Gastroesophageal sphincter (tissue), 4 donors: ENCODE measurements around the gene HIVEP2. TPM values are rescaled to one million over a fixed set of nuclear protein-coding genes. Genes with fewer than 3 reads are reported as not detected.

ENCODE experiments used
- ATAC-seq: fragments of 150-250 bp; one replicate; pipeline ENCODE4 v1.9.1; 2016; ENCODE audit warnings: mild to moderate bottlenecking, moderate library complexity
- H3K27ac ChIP-seq, 4 donors: fragments of 200-600 bp; sonication (generic) in 3 of 4; 1 replicate in 3 of 4; 2 replicates in 1 of 4; pipeline ENCODE4 v1.5.1; 2016 to 2019
- H3K27me3 ChIP-seq: fragments of 200-600 bp; sonication (generic); one replicate; pipeline ENCODE4 v1.5.1; 2019
- H3K36me3 ChIP-seq, 2 donors: fragments of 200-600 bp; sonication (generic); one replicate each; pipeline ENCODE4 v1.5.1; 2019; ENCODE audit warnings: control low read depth in 1 of 2
- H3K4me1 ChIP-seq, 3 donors: fragments of 200-600 bp; sonication (generic); 1 replicate in 2 of 3; 2 replicates in 1 of 3; pipeline ENCODE4 v1.5.1; 2016 to 2019; ENCODE audit warnings: control low read depth in 2 of 3
- H3K4me3 ChIP-seq, 2 donors: fragments of 200-600 bp; sonication (generic); one replicate each; pipeline ENCODE4 v1.5.1; 2019; ENCODE audit warnings: mild to moderate bottlenecking in 1 of 2, moderate library complexity in 1 of 2
- H3K9me3 ChIP-seq, 3 donors: fragments of 200-600 bp; sonication (generic); one replicate each; pipeline ENCODE4 v1.5.1; 2017 to 2019; ENCODE audit warnings: control low read depth in 2 of 3
- EP300 ChIP-seq: sonication (generic); formaldehyde crosslinking; IDR thresholded peaks from one replicate; pipeline ENCODE4 v1.6.1; 2017; ENCODE audit warnings: antibody characterized with exemption, mild to moderate bottlenecking
- POLR2A ChIP-seq, 2 donors: fragments of 450-650 bp; IDR thresholded peaks; one replicate each; pipeline ENCODE4 v1.6.1; 2017; ENCODE audit warnings: antibody characterized with exemption in 2 of 2, mild to moderate bottlenecking in 2 of 2, moderate library complexity in 1 of 2
- POLR2AphosphoS5 ChIP-seq: sonication (generic); formaldehyde crosslinking; IDR thresholded peaks from one replicate; pipeline ENCODE4 v1.6.1; 2017; ENCODE audit warnings: antibody characterized with exemption
- WGBS, 2 donors: methylation state at CpG; one replicate each; pipeline ENCODE4 v1.1.5; 2018; ENCODE audit warnings: low coverage in 1 of 2; 5-methylcytosine and 5-hydroxymethylcytosine counted together
- total RNA-seq, 4 donors: library from RNA; depleted of rRNA; stranded (reverse); fragments of >200 nt; gene quantifications; one replicate each; pipeline ENCODE4 v1.1.0, GENCODE V29; 2016
- TF ChIP-seq, protein P1 (sequence below), 4 experiments: fragments of 200-600 bp in 2 of 4; fragments of 450-650 bp in 2 of 4; sonication (generic) in 1 of 4; IDR thresholded peaks; one replicate each; pipeline ENCODE4 v1.5.1; 2017 to 2019; ENCODE audit warnings: antibody characterized with exemption in 4 of 4, mild to moderate bottlenecking in 2 of 4, moderate library complexity in 2 of 4

The HIVEP2 gene
- total RNA-seq, 4 donors from 2014 or later = 17.1 to 28.1 (median 24.9) TPM

- 0 to 35% methylated on average over 2 to 4 of the region's 5 CpGs for WGBS, 2 donors
- Histone ChIP-seq H3K27ac (peak overlapping the region; percentile 19 to 84 (median 79)), H3K4me3 (no peak overlapping the region), H3K4me1 (peaks cover 30 to 91% (median 33%) of the 10 kb centered on the region in 3 donors), H3K36me3 (no peaks in the 10 kb centered on the region), H3K27me3 (no peaks in the 10 kb centered on the region), H3K9me3 (no peaks in the 10 kb centered on the region)
- peak; percentile 73 for ATAC-seq
- TF ChIP-seq, protein P1, sequence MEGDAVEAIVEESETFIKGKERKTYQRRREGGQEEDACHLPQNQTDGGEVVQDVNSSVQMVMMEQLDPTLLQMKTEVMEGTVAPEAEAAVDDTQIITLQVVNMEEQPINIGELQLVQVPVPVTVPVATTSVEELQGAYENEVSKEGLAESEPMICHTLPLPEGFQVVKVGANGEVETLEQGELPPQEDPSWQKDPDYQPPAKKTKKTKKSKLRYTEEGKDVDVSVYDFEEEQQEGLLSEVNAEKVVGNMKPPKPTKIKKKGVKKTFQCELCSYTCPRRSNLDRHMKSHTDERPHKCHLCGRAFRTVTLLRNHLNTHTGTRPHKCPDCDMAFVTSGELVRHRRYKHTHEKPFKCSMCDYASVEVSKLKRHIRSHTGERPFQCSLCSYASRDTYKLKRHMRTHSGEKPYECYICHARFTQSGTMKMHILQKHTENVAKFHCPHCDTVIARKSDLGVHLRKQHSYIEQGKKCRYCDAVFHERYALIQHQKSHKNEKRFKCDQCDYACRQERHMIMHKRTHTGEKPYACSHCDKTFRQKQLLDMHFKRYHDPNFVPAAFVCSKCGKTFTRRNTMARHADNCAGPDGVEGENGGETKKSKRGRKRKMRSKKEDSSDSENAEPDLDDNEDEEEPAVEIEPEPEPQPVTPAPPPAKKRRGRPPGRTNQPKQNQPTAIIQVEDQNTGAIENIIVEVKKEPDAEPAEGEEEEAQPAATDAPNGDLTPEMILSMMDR (IDR thresholded peaks at IDR 0.05) = no peak
- TF ChIP-seq POLR2AphosphoS5 = peak; percentile 92
Measured at GRCh38 chr6:142846883-142847287, 98.1 kb downstream of the HIVEP2 start.

DNA sequence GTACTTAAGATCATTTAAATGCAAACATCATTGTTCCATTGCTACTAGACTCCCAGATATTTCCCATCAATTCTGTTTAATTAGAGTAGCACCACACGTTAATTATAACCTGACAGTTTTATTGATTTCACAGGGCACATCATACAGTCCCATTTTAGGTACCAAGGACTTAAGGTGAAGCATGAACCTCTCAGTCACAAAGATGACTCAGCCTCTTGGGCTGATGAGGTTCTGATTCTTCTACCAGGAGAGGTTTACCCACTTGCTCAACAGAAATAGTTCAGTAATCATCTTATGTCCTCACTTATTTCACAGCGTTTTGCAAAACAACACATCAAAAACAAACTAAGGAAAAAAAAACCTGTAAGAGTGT, 98.5 kb downstream of the HIVEP2 start:
- TF ChIP-seq EP300 = no peak
- TF ChIP-seq POLR2A (IDR thresholded peaks at IDR 0.05) = no peak
- no peak for TF ChIP-seq POLR2AphosphoS5
- TF ChIP-seq, protein P1 (IDR thresholded peaks at IDR 0.05) = no peak
- Histone ChIP-seq H3K4me3 (no peak overlapping the region), H3K9me3 (no peaks in the 10 kb centered on the region), H3K36me3 (no peaks in the 10 kb centered on the region), H3K27me3 (no peaks in the 10 kb centered on the region), H3K27ac (peak overlapping the region; percentile 19 to 84 (median 79)), H3K4me1 (peaks cover 29 to 91% (median 30%) of the 10 kb centered on the region in 3 donors)
- 40 to 41% methylated on average over 1 to 2 of the region's 2 CpGs for WGBS, 2 donors
- ATAC-seq = peak; percentile 39

DNA sequence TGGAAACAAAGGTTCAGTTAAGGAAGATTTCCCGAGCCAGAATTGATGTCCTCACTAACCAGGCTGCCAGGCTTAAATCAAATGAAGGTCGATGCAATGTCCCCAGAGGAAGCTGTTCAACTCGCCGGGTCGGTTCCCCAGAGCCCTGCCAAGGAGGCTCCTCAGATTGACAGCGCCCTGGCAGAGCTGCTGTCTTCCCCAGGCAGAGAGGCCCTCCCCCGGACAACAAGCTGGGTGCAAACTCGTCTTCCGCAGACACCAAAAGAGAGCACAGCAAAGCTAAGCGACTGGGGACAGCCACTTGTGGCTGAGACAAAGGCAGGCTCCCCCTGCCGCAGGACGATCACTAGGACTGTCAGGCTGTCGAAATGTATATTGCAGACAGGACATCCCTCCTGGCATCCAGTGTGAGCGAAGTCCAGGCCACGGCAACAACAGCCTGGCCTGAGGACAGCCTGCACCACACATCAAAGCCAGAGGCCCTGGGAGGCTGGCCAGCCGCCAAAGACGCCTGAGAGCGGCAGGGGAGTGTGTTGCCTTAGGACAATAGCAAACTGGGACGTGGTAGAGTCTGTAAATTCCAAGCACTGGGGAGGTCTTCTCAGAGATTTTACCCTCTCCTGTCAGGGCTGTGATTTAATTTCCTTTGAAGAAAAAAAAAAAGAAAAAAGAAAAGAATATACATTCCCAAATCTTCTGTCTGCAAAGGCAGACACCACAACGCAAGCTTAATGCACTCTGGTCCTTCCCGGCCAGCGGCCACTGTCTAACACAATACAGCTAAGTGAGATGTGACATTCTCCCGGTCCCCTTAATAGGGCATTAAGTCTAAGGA, 99.1 kb downstream of the HIVEP2 start:
- Histone ChIP-seq H3K9me3 (no peaks in the 10 kb centered on the region), H3K4me1 (peaks cover 27 to 85% (median 30%) of the 10 kb centered on the region in 3 donors), H3K27ac (peak overlapping the region; percentile 19 to 84 (median 79)), H3K36me3 (no peaks in the 10 kb centered on the region), H3K27me3 (no peaks in the 10 kb centered on the region), H3K4me3 (peak overlapping the region in 1 of 2 donors; percentile 39)
- TF ChIP-seq POLR2A (IDR thresholded peaks at IDR 0.05) = no peak
- no peak for TF ChIP-seq EP300
- TF ChIP-seq POLR2AphosphoS5 = peak; percentile 26
- ATAC-seq = peak; percentile 74
- WGBS, 2 donors = 8 to 10% methylated on average over 10 to 15 of the region's 23 CpGs

DNA sequence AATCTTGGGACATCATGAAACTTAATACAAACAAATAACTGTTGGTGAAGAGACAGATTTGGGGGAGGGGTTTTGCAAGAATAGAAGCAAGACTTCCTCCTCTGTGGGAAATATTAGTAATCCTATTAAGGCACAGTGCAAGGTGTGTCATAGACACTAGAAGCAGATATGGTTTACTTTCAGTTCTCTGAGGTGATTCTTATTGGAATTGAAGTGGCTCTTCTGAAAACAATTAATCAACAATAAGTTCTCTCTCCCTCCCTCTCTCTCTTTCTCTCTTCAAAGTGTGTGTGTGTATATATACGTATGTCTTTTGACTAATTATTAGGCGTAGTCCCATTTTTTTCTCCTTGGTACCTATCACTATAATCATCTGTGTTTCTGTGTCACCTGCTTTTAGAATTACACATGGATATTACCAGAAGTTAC, 99.8 kb downstream of the HIVEP2 start:
- 29 to 48% methylated on average over 2 of the region's 2 CpGs for WGBS, 2 donors
- H3K4me3 ChIP-seq = peak overlapping the region in 1 of 2 donors; percentile 39

DNA sequence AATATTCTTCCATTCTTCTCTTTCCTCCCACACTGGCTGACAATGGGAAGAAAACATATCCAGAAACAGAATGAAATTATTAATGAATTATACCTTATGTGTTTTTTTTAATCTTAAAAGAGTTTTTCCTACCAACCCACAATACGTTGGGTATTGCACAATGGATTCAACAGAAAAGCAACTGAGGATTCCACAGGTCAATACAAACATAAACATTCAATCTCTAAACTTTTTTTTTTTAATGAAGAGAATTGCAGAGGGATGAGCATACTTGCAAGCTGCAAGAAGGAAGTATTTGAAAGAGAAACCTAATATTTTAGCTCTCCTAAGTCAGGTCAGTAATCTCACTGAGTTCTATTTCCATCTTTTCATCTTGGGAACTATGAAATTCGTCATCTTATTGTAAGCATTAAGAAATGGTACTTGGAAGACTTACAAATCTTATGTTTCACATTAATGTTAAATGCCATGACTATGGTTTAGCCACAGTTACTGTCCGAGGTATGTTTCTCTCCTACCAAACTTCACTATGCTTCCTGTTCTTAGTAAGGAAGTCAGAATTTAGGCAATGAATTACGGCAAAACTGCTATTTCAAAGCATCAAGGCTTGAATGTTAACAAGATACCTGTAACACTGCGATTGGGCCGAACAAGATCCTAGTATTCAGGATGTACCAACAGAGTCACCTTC, 100.8 kb downstream of the HIVEP2 start:
- TF ChIP-seq POLR2A (IDR thresholded peaks at IDR 0.05) (no peak), EP300 (no peak), POLR2AphosphoS5 (no peak)
- TF ChIP-seq, protein P1 (IDR thresholded peaks at IDR 0.05) = no peak
- no peak for ATAC-seq
- Histone ChIP-seq H3K27ac (peak overlapping the region in 2 of 4 donors; percentile 42 to 80), H3K9me3 (no peaks in the 10 kb centered on the region), H3K4me3 (no peak overlapping the region), H3K27me3 (no peaks in the 10 kb centered on the region), H3K4me1 (peaks cover 27 to 81% (median 30%) of the 10 kb centered on the region in 3 donors), H3K36me3 (no peaks in the 10 kb centered on the region)
- WGBS, 2 donors = 51 to 52% methylated on average over 6 of the region's 6 CpGs

More for the DNA sequence above, 99.8 kb downstream of the HIVEP2 start:
- ATAC-seq = no peak
- no peaks in the 10 kb centered on the region for H3K36me3 ChIP-seq
- peak overlapping the region in 3 of 4 donors; percentile 78 to 84 (median 80) for H3K27ac ChIP-seq
- no peaks in the 10 kb centered on the region for H3K27me3 ChIP-seq
- H3K4me1 ChIP-seq = peaks cover 27 to 79% (median 30%) of the 10 kb centered on the region in 3 donors
- TF ChIP-seq, protein P1 (IDR thresholded peaks at IDR 0.05) = no peak
- TF ChIP-seq EP300 (no peak), POLR2A (IDR thresholded peaks at IDR 0.05) (no peak), POLR2AphosphoS5 (no peak)
- no peaks in the 10 kb centered on the region for H3K9me3 ChIP-seq
